Liver (tissue), 3 donors: ENCODE results near the gene PCDHB7.
"Not testable (repeated sequence)": the region's sequence is repeated elsewhere in the genome, so short reads cannot be mapped to it uniquely, and the experiment has no call there.

ENCODE experiments used
- CTCF ChIP-seq: fragments of 150-350 bp; IDR thresholded peaks from 2 replicates; pipeline ENCODE4 v1.5.1; 2017; ENCODE audit warnings: improper control_type of control experiment, low read depth, low read length; ENCODE audit not compliant: missing input control
- FOXA1 ChIP-seq: IDR thresholded peaks from 2 replicates; pipeline ENCODE4 v1.6.1; 2016; ENCODE audit warnings: antibody characterized with exemption
- FOXA2 ChIP-seq: IDR thresholded peaks from 2 replicates; pipeline ENCODE4 v1.6.1; 2016; ENCODE audit warnings: antibody characterized with exemption
- JUND ChIP-seq, 2 donors: IDR thresholded peaks; 2 replicates each; pipeline ENCODE4 v1.6.1; 2016; ENCODE audit warnings: antibody characterized with exemption in 2 of 2
- RAD21 ChIP-seq, 2 donors: IDR thresholded peaks; 2 replicates each; pipeline ENCODE4 v1.6.1; 2016; ENCODE audit warnings: antibody characterized with exemption in 2 of 2, mild to moderate bottlenecking in 2 of 2
- YY1 ChIP-seq: IDR thresholded peaks from 2 replicates; pipeline ENCODE4 v1.6.1; 2016; ENCODE audit warnings: antibody characterized with exemption, mild to moderate bottlenecking
- donor health status: healthy.
- donor health status: healthy.

- TF ChIP-seq FOXA2; CTCF; YY1; FOXA1; RAD21 (IDR thresholded peaks at IDR 0.05); JUND (IDR thresholded peaks at IDR 0.05): not testable (repeated sequence)
Observed at GRCh38 chr5:141174291-141175104, 2.1 kb downstream of the PCDHB7 start.
